Measurements from ENCODE around the gene ZNF497. TPM values are rescaled to one million over a fixed set of nuclear protein-coding genes. Genes with fewer than 3 reads are reported as not detected.

ZNF497 gene
- total and polyA plus RNA-seq, 10 of the 15 experiments (the other 5 are each of a cell fraction or from before 2014, with no cell fraction given) = 0.09 to 0.82 (median 0.28) TPM

DNA sequence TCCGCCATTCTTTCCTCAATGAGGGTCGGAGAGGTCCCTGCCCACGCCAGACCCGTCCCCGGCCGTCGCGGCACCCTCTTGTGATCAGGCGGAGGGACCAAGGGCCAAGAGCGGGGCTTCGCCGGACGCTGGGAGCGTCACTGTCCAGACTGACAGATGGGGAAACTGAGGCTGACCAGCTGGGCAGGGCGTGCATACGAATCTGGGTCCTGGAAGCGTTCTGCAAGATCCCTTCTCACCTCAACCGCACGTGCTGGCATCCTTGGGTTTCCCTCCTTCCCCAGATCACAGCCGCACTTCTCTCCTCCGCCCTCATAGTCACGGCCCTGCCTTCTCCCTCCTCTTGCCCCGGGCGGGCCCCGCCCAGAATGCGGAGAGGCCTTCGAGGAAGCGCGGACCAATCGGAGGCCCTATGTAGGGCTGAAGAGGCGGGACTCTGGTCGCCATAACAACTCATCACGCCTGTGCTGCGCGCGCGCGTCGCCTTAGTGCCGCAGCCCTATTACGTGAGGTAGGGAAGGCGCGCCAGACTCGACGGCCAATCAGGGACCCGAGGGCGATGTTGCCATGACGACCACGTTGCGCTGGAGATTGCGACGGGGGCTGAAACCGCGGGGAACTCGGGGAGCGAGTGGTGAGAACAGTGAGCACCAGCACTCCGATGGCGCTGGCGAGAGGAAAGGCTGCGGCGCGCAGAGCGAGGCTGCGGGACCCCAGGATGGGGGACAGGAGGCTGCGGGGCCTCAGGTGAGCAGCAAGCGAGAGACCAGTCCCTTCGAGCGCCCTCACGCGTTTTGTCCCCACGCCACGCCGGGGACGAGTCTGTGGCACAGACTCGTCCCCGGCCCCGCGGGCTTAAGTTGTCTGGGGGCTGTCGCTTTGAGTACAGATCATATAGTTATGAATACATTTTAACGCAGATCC, 38.6 kb upstream of the ZNF497 start (continued):
- TF ChIP-seq RAD21 (IDR thresholded peaks at IDR 0.05; ENCODE audit: insufficient read depth, low read depth, low read length) = no peak
- TF ChIP-seq, protein P1, sequence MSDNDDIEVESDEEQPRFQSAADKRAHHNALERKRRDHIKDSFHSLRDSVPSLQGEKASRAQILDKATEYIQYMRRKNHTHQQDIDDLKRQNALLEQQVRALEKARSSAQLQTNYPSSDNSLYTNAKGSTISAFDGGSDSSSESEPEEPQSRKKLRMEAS (IDR thresholded peaks at IDR 0.05; ENCODE audit: low read depth, low read length) = no peak; the same call in 1 of the 2 replicates
- no peak for TF ChIP-seq TCF12 (IDR thresholded peaks at IDR 0.05; ENCODE audit: low read depth, low read length)
- no peak for TF ChIP-seq NBN (IDR thresholded peaks at IDR 0.05)
- no peak for TF ChIP-seq ETV6 (conservative IDR thresholded peaks at IDR 0.05 in 1 of 2, IDR thresholded peaks at IDR 0.05 in 1 of 2; ENCODE audit: borderline replicate concordance in 1 of 2, low read depth in 1 of 2)
- TF ChIP-seq NFYB (IDR thresholded peaks at IDR 0.05; ENCODE audit: insufficient read depth, low read depth, low read length) = peak; percentile 92
- peak; percentile 92 for TF ChIP-seq RB1 (IDR thresholded peaks at IDR 0.05; ENCODE audit: borderline replicate concordance)
- TF ChIP-seq ASH2L (IDR thresholded peaks at IDR 0.05; ENCODE audit: borderline replicate concordance, low read depth) = no peak
- no peak; the same call in 1 of the 2 replicates for TF ChIP-seq CBFB (IDR thresholded peaks at IDR 0.05; ENCODE audit: low read depth)
- TF ChIP-seq IRF4 (IDR thresholded peaks at IDR 0.05; ENCODE audit: low read depth, low read length) = no peak
- TF ChIP-seq BACH1 (IDR thresholded peaks at IDR 0.05; ENCODE audit: borderline replicate concordance) = peak; percentile 68; the same call in 1 of the 2 replicates
- peak; percentile 98 for TF ChIP-seq RFX5 (IDR thresholded peaks at IDR 0.05; ENCODE audit: low read depth, low read length)
- no peak for TF ChIP-seq WRNIP1 (IDR thresholded peaks at IDR 0.05; ENCODE audit: borderline replicate concordance, low read depth, low read length)
- TF ChIP-seq, protein P2, sequence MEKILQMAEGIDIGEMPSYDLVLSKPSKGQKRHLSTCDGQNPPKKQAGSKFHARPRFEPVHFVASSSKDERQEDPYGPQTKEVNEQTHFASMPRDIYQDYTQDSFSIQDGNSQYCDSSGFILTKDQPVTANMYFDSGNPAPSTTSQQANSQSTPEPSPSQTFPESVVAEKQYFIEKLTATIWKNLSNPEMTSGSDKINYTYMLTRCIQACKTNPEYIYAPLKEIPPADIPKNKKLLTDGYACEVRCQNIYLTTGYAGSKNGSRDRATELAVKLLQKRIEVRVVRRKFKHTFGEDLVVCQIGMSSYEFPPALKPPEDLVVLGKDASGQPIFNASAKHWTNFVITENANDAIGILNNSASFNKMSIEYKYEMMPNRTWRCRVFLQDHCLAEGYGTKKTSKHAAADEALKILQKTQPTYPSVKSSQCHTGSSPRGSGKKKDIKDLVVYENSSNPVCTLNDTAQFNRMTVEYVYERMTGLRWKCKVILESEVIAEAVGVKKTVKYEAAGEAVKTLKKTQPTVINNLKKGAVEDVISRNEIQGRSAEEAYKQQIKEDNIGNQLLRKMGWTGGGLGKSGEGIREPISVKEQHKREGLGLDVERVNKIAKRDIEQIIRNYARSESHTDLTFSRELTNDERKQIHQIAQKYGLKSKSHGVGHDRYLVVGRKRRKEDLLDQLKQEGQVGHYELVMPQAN (conservative IDR thresholded peaks at IDR 0.05) = peak; percentile 83
- TF ChIP-seq ZNF207 (IDR thresholded peaks at IDR 0.05; ENCODE audit: borderline replicate concordance) = peak; percentile 64; the same call in 1 of the 2 replicates
- TF ChIP-seq, protein P3, sequence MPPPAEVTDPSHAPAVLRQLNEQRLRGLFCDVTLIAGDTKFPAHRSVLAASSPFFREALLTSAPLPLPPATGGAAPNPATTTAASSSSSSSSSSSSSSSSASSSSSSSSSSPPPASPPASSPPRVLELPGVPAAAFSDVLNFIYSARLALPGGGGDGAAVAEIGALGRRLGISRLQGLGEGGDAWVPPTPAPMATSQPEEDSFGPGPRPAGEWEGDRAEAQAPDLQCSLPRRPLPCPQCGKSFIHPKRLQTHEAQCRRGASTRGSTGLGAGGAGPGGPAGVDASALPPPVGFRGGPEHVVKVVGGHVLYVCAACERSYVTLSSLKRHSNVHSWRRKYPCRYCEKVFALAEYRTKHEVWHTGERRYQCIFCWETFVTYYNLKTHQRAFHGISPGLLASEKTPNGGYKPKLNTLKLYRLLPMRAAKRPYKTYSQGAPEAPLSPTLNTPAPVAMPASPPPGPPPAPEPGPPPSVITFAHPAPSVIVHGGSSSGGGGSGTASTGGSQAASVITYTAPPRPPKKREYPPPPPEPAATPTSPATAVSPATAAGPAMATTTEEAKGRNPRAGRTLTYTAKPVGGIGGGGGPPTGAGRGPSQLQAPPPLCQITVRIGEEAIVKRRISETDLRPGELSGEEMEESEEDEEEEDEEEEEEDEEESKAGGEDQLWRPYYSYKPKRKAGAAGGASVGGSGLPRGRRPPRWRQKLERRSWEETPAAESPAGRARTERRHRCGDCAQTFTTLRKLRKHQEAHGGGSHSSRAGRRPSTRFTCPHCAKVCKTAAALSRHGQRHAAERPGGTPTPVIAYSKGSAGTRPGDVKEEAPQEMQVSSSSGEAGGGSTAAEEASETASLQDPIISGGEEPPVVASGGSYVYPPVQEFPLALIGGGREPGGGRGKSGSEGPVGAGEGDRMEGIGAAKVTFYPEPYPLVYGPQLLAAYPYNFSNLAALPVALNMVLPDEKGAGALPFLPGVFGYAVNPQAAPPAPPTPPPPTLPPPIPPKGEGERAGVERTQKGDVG (CRISPR knock-in tag; IDR thresholded peaks at IDR 0.05) = no peak
- peak; percentile 73 for TF ChIP-seq YY1 (IDR thresholded peaks at IDR 0.05; ENCODE audit: low read depth, low read length)
- TF ChIP-seq, protein P4, sequence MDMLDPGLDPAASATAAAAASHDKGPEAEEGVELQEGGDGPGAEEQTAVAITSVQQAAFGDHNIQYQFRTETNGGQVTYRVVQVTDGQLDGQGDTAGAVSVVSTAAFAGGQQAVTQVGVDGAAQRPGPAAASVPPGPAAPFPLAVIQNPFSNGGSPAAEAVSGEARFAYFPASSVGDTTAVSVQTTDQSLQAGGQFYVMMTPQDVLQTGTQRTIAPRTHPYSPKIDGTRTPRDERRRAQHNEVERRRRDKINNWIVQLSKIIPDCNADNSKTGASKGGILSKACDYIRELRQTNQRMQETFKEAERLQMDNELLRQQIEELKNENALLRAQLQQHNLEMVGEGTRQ (IDR thresholded peaks at IDR 0.05; ENCODE audit: borderline replicate concordance, low read depth, low read length) = no peak
- no peak for TF ChIP-seq CHD4 (IDR thresholded peaks at IDR 0.05)
- TF ChIP-seq, protein P5, sequence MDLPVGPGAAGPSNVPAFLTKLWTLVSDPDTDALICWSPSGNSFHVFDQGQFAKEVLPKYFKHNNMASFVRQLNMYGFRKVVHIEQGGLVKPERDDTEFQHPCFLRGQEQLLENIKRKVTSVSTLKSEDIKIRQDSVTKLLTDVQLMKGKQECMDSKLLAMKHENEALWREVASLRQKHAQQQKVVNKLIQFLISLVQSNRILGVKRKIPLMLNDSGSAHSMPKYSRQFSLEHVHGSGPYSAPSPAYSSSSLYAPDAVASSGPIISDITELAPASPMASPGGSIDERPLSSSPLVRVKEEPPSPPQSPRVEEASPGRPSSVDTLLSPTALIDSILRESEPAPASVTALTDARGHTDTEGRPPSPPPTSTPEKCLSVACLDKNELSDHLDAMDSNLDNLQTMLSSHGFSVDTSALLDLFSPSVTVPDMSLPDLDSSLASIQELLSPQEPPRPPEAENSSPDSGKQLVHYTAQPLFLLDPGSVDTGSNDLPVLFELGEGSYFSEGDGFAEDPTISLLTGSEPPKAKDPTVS (IDR thresholded peaks at IDR 0.05; ENCODE audit: low read depth, low read length) = no peak

Measured in GM12878 (cell line).